ENCODE data around the gene PRSS22.

PRSS22 gene, protein sequence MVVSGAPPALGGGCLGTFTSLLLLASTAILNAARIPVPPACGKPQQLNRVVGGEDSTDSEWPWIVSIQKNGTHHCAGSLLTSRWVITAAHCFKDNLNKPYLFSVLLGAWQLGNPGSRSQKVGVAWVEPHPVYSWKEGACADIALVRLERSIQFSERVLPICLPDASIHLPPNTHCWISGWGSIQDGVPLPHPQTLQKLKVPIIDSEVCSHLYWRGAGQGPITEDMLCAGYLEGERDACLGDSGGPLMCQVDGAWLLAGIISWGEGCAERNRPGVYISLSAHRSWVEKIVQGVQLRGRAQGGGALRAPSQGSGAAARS

DNA sequence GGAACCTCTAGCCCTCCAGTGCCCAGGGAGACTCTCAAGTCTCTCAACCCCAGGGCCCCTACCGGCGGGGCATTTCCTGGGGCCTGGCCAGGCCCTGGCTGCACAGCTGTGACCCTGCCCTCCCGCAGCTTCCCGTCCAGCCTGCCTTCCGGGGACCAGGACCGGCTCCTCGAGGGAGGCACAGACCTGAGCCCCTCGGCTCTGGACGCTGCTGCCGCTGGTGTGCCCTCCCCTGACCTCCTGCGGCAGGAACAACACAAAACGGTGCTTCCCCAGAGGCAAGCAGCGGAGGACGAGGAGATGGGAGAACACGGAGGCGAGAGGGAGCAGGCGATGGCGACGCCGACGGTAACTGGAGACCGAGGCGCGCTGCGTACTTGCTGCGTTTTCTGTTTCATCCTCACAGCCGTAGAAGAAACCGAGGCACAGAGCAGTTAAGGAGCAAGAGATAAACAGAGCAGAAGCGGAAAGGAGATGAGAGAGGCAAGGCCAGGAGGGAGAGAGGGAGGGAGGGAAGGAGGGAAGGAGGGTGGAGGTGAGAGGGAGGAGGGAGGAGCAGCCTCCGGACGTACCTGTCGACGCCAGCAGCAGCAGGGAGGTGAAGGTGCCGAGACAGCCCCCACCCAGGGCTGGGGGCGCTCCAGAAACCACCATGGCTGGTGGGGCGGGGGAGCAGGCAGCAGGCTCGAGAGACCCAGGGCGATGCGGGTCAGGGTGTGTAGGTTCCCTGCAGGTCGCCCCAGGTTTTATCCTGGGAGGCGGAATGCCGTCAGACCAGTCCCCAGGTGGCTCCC is at the start of gene PRSS22:
PRSS22 (minus strand) TSS at position 720 of the 794 bp plus-strand sequence; CDS start at position 654, 66 bp downstream.
- DNase-seq (ENCODE audit: low read depth in 2 of 2) = no peak

DNA sequence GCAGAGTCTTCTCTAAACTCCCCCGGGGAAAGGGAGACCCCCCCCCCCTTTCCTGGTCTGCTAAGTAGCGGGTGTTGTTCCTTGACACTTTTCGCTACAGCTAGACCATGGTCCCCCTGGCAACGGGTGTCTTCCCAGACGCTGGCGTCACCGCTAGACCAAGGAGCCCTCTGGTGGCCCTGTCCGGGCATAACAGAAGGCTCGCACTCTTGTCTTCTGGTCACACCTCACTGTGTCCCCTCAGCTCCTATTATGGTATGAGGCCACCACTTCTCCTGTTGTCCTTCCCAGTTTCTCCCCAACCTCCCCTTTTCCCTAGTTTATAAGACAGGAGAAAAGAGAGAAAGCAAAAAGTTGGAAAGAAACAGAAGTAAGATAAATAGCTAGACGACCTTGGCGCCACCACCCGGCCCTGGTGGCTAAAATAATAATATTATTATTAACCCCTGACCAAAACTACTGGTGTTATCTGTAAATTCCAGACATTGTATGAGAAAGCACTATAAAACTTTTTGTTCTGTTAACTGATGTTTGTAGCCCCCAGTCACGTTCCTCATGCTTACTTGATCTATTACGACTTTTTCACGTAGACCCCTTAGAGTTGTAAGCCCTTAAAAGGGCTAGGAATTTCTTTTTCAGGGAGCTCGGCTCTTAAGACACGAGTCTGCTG is 49.2 kb upstream of the PRSS22 start:
- DNase-seq (ENCODE audit: low read depth in 2 of 2) = peak in 1 of 2 donors; percentile 25

DNA sequence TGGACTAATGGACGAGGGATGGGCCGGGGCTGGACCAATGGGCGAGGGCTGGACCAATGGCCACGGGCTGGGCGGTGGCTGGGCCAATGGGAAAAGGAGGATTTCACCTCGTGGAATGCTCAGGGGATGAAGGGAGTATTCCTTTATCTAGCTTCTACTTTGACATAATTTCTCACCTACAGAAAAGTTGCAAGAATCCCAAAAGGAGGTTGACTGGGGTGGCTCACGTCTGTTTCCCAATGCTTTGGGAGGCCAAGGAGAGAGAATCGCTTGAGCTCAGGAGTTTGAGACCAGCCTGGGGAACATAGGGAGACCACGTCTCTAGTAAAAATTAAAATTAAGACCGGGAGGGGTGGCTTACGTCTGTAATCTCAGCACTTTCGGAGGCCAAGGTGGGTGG is 48.0 kb upstream of the PRSS22 start:
- DNase-seq (ENCODE audit: low read depth in 2 of 2) = no peak

DNA sequence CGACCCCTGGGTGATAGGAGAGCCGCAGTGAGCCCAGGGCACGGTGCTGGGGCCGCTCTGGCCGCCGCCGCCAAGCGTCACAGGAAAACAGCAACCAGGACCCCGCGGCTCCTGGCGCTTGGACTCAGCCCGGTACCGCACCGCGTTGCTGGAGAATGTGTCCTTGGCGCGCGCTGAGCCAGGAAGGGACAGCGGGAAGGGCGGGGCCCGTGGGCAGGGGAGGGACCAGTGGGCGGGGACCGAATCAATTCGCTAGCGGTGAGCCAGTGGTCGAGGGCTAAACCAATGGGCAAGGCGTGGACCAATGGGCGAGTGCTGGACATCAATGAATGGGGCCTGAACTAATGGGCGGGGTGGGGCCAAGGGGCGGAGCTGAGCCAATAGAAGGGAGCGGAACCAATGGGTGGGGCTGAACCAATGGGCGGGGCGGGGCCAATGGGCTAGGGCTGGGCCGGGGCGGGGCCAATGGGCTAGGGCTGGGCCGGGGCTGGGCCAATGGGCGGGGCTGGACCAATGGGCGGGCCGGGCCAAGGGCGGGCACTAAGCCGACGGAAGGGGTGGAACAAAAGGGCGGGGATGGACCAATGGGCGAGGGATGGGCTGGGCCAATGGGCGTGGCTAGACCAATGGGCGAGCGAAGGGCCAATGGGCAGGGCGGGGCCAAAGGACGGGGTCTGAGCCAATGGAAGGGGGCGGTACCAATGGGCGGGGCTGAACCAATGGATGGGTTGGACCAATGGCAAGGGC is 47.4 kb upstream of the PRSS22 start:
- DNase-seq (ENCODE audit: low read depth in 2 of 2) = peak; percentile 90 to 97

DNA sequence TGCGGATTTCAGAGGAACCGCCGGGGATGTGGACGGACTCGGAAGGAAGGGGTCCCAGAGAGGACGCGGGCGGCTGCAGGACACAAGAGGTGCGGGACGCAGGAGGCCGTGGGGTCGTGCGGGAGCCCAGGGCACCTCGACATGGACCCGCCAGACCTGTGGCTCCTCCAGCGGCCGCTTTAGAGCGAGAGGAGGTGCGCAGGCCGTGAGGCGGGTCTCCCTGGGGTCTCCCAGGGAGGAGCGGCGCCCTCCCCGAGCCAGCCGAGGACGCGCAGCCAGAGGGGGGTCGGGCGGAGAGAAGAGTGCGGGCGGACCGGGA is 46.9 kb upstream of the PRSS22 start:
- DNase-seq (ENCODE audit: low read depth in 2 of 2) = no peak

DNA sequence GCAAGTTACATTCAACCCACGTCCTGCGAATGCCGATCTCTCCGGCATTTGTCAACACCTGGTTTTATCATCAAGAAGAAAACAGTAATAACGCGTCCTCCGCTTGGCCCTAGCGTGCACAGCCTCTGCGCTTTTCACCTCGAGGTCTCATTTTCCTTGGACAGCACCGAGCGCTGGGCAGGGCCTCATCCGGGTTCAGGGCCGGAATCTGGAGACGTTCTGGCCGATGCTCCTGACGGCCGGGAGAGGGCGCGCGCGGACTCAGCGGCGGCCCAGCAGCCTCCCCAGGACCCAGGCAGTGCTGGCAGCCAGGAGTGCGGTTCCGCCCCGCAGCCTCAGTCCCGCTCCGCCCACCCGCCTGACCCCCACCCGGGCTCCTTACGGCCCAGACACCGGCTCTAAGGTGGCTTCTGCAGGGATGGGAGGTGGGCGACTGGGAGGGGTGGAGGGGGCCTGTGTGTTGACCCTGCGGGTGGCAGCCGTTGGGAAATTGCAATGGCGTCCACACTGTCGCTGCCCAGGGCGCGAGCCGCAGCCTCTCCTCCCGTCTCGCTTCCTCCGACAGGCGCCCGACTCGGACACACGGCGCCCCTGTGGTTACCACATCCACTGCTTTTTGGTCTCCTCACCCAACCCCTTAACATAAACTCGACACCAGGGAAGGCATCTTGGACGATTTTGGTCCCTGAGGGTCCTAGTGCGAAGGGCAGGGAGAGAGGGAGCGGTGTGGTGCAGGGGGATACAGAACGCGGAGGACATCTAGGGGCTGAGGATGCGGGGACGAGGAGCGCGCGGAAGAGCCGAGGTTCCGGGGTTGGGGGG is 46.3 kb upstream of the PRSS22 start:
- peak; percentile 55 to 62 for DNase-seq (ENCODE audit: low read depth in 2 of 2)

DNA sequence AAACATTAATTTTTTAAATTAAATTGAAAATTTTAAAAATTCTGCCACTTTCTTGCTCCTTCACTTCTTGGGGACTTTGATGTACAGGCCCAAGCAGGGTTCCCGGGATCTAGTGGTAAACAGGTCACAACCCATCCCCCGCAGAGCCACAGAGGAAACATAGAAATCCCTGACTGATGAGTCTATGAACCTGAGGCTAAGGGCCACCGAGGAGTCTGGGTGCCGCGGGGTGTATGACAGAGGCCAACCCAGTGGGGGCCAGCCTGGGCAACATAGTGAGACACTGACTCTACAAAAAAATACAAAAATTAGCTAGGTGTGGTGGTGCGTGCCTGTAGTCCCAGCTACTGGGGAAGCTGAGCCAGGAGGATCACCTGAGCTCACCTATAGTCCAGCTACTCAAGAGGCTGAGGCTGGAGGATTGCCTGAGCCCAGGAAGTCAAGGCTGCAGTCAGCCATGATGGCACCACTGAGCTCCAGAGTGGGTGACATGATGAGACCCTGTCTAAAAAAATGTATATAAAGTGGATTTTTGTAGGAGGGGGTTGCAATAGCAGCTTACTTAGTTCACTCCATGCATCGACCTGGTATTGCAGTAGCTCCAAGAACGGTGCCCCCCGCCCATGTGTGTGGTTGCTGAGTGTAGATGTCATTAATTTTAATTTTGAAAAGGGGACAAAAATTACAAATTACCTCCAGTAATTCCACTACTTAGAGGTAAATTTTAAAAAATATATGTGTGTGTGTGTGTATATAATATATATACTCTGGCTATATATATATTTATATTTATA is 44.6 kb upstream of the PRSS22 start:
- DNase-seq (ENCODE audit: low read depth in 2 of 2) = no peak

DNA sequence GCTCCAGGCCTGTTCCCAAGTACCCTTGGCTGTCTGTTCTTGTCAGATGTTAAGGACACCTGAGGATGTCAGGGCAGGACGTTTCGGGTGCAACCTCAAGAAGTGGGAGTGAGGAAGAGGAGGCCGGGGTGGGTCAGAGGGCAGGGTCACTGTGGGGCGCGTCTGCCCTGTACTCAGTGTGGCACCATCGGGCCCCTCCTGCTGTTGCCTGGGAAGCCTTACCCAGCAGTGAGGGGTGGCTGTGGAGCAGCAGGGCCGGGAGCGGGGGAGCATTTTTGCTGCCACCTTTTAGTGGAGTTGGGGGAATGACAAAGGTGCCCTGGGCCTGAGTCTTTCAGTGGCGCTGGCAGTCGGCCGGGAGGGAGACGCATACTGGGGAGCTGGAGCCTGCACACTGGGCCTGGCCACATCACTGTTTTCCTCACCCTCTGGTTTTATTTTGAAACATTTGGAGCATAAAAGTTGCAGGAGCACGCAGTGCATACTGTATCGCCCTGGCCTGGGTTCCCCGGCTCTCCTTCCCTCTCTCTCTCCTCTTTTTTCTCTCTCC is 42.6 kb upstream of the PRSS22 start:
- DNase-seq (ENCODE audit: low read depth in 2 of 2) = no peak

DNA sequence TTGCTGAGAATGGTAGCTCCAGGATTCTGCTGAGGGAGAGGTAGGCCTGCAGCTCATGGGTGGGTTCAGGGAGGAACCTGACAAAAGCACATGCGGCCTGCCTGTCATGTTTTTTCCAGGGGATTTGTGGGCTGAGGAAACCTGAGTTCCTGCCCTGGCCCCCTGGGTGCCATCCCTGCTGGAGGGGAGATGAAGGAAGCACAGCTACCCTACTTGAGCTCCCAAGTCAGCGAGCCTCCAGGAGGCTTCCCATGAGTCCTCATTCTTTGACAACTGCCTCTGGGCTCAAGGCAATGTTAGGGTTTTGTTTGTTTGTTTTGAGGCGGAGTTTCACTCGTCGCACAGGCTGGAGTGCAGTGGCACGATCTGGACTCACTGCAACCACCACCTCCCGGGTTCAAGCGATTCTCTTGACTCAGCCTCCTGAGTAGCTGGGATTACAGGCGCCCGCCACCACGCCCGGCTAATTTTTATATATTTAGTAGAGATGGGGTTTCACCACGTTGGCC is 41.6 kb upstream of the PRSS22 start:
- DNase-seq (ENCODE audit: low read depth in 2 of 2) = no peak

DNA sequence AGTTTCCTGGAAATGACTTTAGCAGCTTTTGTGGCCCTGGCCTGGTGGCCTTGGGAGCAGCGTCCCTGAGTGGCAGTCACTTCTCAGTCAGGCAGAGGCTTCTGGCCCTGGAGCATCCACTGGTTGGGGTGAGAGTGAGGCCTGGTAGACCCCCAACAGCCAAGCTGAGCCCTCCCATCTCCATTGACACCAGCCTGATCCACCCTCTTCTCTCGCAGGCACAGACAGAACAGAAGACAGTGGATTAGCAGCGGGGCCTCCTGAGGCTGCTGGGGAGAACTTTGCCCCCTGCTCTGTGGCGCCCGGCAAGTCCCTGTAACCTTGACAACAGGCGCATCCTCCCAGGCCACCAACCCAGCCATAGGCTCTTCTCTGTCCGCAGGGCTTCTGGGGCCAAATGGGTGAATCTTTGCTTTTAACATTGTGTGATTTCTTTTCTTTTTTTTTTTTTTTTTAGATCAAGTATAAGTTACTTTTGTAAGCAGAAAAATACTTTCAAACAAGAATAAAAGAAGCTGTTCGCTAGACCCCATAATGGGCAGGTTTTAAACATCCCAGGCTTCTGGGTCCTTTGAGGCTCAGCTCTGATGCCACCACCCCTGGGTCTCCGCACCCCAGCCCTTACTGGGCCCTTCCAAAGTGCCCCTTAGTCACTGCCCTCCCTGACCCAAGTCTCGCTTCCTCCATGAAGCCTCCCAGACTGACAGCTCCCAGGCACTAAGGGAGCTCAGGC is 41.0 kb upstream of the PRSS22 start:
- no peak for DNase-seq (ENCODE audit: low read depth in 2 of 2)

DNA sequence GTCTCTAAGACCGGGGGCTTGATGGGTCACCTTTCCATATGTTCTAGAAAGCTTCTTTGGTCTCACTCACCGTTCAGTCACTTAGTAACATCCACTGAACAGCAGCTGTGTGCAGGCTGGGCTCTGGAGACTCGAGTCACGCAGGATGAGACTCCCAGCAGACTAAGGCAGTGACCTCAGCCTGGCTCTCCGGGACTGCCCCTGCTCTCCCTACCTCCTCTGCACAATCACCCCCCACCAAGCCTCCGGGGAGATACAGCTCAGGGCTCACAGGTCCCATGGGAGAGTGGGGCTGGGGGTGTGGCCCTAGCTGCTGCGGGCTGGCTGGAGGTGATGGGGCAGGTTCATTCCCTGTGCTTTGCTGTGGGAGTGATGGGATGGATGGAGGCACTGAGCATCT is 39.1 kb upstream of the PRSS22 start:
- DNase-seq (ENCODE audit: low read depth in 2 of 2) = no peak

DNA sequence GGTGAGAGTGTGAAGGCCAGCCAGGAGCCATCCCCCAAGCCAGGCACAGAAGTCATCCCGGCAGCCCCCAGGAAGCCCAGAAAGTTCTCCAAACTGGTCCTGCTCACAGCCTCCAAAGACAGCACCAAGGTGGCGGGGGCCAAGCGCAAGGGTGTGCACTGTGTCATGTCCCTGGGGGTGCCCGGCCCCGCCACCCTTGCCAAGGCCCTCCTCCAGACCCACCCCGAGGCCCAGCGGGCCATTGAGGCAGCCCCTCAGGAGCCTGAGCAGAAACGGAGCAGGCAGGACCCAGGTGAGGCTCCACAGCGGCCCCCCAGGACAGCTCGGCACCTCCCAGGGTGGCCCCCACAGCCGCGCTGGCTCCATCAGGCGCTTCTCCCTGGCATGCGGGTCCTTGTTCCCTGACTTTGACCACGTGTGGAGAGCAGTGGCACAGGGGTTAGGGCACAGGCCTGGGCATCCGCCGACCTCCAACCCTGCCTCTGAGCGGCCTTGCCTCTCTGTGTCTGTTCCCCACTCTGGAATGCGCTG is 38.6 kb upstream of the PRSS22 start:
- DNase-seq (ENCODE audit: low read depth in 2 of 2) = no peak

DNA sequence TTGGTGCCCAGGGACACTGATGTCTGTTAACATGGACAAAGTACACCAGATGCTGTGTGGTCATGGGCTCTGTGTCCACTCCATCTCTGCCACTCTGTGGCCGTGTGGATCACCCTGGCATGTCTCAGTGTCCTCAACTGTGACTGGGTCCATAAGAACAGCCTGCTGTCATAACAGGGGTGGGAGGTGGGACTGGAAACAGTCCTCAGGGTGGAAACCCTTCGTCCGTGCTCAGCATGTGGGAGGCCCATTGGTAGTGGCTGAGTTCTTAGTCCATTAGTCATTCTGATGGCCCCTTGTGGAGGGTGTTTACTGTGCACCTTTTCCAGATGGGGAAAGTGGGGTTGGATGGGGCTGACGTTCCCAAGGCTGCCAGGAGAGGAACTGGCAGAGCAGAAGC is 37.8 kb upstream of the PRSS22 start:
- no peak for DNase-seq (ENCODE audit: low read depth in 2 of 2)

DNA sequence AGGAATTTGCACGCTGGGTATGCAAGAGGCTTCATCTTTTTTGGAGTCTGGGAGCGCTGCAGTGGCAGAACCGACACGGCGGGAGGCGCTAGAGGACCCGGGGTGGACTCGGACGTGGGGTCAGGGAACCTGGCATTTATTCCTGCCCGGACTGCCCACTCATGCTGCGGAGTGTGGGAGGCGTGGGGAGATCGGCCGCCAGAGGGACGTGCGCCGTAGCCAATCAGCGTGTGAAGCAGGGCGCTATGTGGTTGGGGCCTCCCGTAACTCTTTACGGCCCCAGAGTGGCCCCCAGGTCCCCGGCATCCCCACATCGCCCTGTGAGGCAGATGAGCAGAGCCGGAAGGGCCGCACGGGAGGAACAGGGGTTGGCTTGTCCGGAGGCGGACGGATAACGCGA is 36.3 kb upstream of the PRSS22 start:
- DNase-seq (ENCODE audit: low read depth in 2 of 2) = no peak

DNA sequence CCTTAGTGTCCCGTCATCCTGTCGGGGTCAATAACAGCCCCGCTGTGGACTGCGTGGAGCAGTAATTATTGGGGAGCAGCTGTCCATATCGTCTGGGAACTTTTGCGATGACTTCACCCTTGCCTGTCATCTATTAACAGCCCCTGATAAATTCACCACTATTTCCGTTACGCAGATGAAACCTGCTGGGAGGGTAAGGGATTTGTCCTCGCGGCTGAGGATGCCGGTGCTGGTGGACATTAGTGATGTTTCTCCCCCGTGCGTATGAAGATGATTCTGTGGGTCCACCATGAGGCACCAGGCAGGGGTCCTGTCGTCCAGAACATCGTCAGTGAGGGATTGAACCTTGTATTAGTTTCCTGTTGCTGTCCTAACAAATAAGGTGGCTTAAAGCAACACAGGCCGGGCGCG is 26.1 kb upstream of the PRSS22 start:
- no peak for DNase-seq (ENCODE audit: low read depth in 2 of 2)

DNA sequence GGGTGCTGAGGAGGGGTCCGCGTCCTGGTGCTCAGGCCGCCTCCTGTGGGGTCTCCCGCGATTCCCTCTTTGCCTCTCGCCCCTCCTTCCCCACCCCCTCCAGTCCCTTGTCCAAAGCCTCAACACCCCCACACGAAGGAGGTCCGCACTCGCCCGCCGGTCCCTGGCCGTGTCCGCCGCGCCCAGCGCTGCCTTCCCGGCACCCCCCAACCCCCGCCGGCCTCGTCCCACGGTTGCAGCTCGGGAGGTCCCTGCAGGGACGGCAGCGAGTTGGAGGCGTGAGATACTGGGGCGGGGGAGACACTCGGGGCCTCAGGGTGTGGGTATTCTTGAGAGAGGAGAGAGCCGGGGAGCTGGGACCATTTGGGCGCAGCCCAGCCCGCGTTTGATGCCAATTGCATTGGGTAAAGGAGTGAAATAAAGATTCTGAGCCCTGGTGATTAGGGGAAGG is 25.5 kb upstream of the PRSS22 start:
- DNase-seq (ENCODE audit: low read depth in 2 of 2) = no peak

DNA sequence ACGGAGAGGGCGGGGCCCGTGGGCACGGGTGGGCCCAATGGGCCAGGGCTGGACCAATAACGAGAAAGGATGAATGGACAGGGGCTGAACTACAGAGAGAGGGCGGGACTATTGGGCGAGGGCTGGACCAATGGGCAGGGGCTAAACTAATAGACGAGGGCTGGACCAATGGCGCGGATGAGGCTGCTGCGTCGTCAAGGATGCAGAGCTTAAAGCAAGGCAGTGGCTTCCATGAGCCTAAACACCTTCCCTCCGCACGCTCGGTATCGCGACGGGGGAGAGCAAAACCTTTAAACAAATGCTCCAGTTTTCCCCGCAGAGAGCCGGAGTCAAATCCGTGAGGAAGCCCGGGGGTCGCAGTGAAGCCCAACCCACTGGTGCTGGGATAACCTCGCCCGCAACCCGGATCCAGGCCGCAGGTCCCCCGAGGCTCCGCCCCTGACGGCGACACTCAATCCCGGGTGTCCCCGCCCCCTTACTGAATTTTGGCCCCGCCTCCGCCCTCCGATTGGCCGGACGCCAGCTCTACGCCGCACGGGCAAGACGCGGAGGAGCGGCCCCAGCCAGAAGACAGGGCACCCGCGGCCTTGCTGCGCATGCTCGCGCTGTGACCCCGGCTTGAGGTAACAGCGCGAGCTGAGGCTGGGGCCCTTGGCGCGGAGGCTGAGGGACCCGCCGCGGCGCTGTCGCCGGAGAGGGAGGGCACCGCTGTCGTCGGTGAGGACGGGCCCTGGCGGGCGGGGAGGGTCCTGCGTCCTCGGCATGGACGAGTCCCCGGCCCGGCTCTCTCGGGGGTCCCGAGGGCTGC is 24.9 kb upstream of the PRSS22 start, which contains the start of gene FLYWCH2:
FLYWCH2 (plus strand) TSS at position 566 of the 808 bp plus-strand sequence. CDS start 13,235 bp downstream, outside the sequence.
- peak; percentile 99 for DNase-seq (ENCODE audit: low read depth in 2 of 2)
